Esophagus muscularis mucosa (tissue), 4 donors: ENCODE results near the gene LARGE1. TPM values are rescaled to one million over a fixed set of nuclear protein-coding genes. Genes with fewer than 3 reads are reported as not detected.

Source experiments
- DNase-seq: peaks from one replicate; pipeline ENCODE4 v3.0.0-alpha.2; 2017; ENCODE audit errors: extremely low spot score
- H3K27ac ChIP-seq, 4 donors: fragments of 200-600 bp; sonication (generic); replicated peaks in 1 of 4; 1 replicate in 3 of 4; 2 replicates in 1 of 4; pipeline ENCODE4 v1.5.1; 2016 to 2019; ENCODE audit warnings: mild to moderate bottlenecking in 1 of 4
- H3K27me3 ChIP-seq, 4 donors: fragments of 200-600 bp; sonication (generic); one replicate each; pipeline versions ENCODE4 v1.5.1 to v1.6.0; 2016 to 2019
- H3K36me3 ChIP-seq, 4 donors: fragments of 200-600 bp; sonication (generic); one replicate each; pipeline ENCODE4 v1.5.1; 2016 to 2019
- H3K4me1 ChIP-seq, 4 donors: fragments of 200-600 bp; sonication (generic); one replicate each; pipeline ENCODE4 v1.5.1; 2016 to 2019
- H3K4me3 ChIP-seq, 4 donors: fragments of 200-600 bp; sonication (generic); 1 replicate in 2 of 4; 2 replicates in 2 of 4; pipeline ENCODE4 v1.5.1; 2016 to 2019; ENCODE audit warnings: mild to moderate bottlenecking in 4 of 4, moderate library complexity in 1 of 4
- H3K9me3 ChIP-seq, 4 donors: fragments of 200-600 bp; sonication (generic); 1 replicate in 3 of 4; 2 replicates in 1 of 4; pipeline ENCODE4 v1.5.1; 2016 to 2019
- CTCF ChIP-seq, 3 experiments: fragments of 200-600 bp in 2 of 3; fragments of 450-650 bp in 1 of 3; sonication (generic) in 2 of 3; IDR thresholded peaks; one replicate each; pipeline ENCODE4 v1.5.1; 2017 to 2019; ENCODE audit warnings: antibody characterized with exemption in 3 of 3, mild to moderate bottlenecking in 2 of 3, moderate library complexity in 1 of 3
- EP300 ChIP-seq: sonication (generic); formaldehyde crosslinking; IDR thresholded peaks from one replicate; pipeline ENCODE4 v1.6.1; 2017; ENCODE audit warnings: antibody characterized with exemption
- POLR2A ChIP-seq: fragments of 450-650 bp; IDR thresholded peaks from one replicate; pipeline ENCODE4 v1.6.1; 2017; ENCODE audit warnings: antibody characterized with exemption, moderate library complexity, mild to moderate bottlenecking, low read depth
- POLR2AphosphoS5 ChIP-seq, 2 donors: sonication (generic); formaldehyde crosslinking; IDR thresholded peaks; one replicate each; pipeline ENCODE4 v1.6.1; 2017; ENCODE audit warnings: antibody characterized with exemption in 2 of 2
- WGBS: methylation state at CpG from one replicate; pipeline ENCODE4 v1.1.5; 2018; 5-methylcytosine and 5-hydroxymethylcytosine counted together
- intact Hi-C: fragments of 100-400 bp; cut with DNase I; formaldehyde crosslinking; loops from one replicate; pipeline ENCODE4 v1.15.1; 2023
- total RNA-seq, 4 donors: library from RNA; depleted of rRNA; stranded (reverse); fragments of >200 nt; gene quantifications; one replicate each; pipeline versions ENCODE4 v1.1.0 to v1.2.1, GENCODE V29; 2016

LARGE1 gene
- total RNA-seq, 4 donors from 2014 or later, result 29.9 to 48.4 (median 32.4) TPM

GRCh38 chr22:33415401-33415800, 504.9 kb downstream of the LARGE1 start:
- Histone ChIP-seq H3K27me3 (no peaks in the 10 kb centered on the region), H3K4me1 (no peaks in the 10 kb centered on the region), H3K27ac (no peak overlapping the region), H3K9me3 (no peaks in the 10 kb centered on the region), H3K4me3 (no peak overlapping the region), H3K36me3 (no peaks in the 10 kb centered on the region)
- WGBS, result 73% methylated on average over 3 of the region's 3 CpGs
- no peak for TF ChIP-seq EP300
- no peak for TF ChIP-seq CTCF (IDR thresholded peaks at IDR 0.05)
- no peak for TF ChIP-seq POLR2AphosphoS5 (IDR thresholded peaks at IDR 0.05)
- TF ChIP-seq POLR2A, result no peak
- DNase-seq, result no peak
- intact Hi-C loops, result no loop called here

- no peak for DNase-seq
- intact Hi-C loops, result no loop called here
- no peaks in the 10 kb centered on the region for H3K9me3 ChIP-seq
- TF ChIP-seq POLR2AphosphoS5 (IDR thresholded peaks at IDR 0.05), result no peak
- no peak for TF ChIP-seq EP300
- TF ChIP-seq CTCF (IDR thresholded peaks at IDR 0.05), result no peak
- no peak for TF ChIP-seq POLR2A
- no peaks in the 10 kb centered on the region for H3K27me3 ChIP-seq
- H3K27ac ChIP-seq, result no peak overlapping the region
- H3K36me3 ChIP-seq, result no peaks in the 10 kb centered on the region
- WGBS, result 92% methylated on average over 2 of the region's 2 CpGs
- no peak overlapping the region for H3K4me3 ChIP-seq
- peaks cover 0 to 10% (median 0%) of the 10 kb centered on the region in 4 donors for H3K4me1 ChIP-seq
These were observed 511.2 kb downstream of the LARGE1 start for GRCh38 chr22:33409079-33409478.

- H3K4me3 ChIP-seq, result no peak overlapping the region
- H3K27ac ChIP-seq, result no peak overlapping the region
- H3K36me3 ChIP-seq, result peaks cover 0 to 7% (median 0%) of the 10 kb centered on the region in 4 donors
- DNase-seq, result no peak
- intact Hi-C loops, result no loop called here
- H3K4me1 ChIP-seq, result peaks cover 0 to 12% (median 0%) of the 10 kb centered on the region in 4 donors
- H3K27me3 ChIP-seq, result no peaks in the 10 kb centered on the region
- TF ChIP-seq EP300 (no peak), CTCF (IDR thresholded peaks at IDR 0.05) (no peak), POLR2AphosphoS5 (IDR thresholded peaks at IDR 0.05) (no peak)
- H3K9me3 ChIP-seq, result no peaks in the 10 kb centered on the region
- 78% methylated on average over 3 of the region's 3 CpGs for WGBS
These were observed 515.1 kb downstream of the LARGE1 start for GRCh38 chr22:33405194-33405593.

- Histone ChIP-seq H3K36me3 (peaks cover 0 to 7% (median 0%) of the 10 kb centered on the region in 4 donors), H3K4me1 (peaks cover 0 to 12% (median 0%) of the 10 kb centered on the region in 4 donors), H3K27ac (no peak overlapping the region), H3K27me3 (no peaks in the 10 kb centered on the region), H3K9me3 (no peaks in the 10 kb centered on the region), H3K4me3 (no peak overlapping the region)
- intact Hi-C loops, result no loop called here
- 91% methylated on average over 3 of the region's 3 CpGs for WGBS
- no peak for DNase-seq
- no peak for TF ChIP-seq CTCF (IDR thresholded peaks at IDR 0.05)
- TF ChIP-seq POLR2AphosphoS5 (IDR thresholded peaks at IDR 0.05), result no peak
- no peak for TF ChIP-seq POLR2A
- no peak for TF ChIP-seq EP300
These were observed 515.6 kb downstream of the LARGE1 start for GRCh38 chr22:33404723-33405122.

- no peaks in the 10 kb centered on the region for H3K27me3 ChIP-seq
- no peak for TF ChIP-seq CTCF (IDR thresholded peaks at IDR 0.05)
- TF ChIP-seq POLR2A, result no peak
- no peak for TF ChIP-seq POLR2AphosphoS5 (IDR thresholded peaks at IDR 0.05)
- no peak for TF ChIP-seq EP300
- peaks cover 0 to 12% (median 0%) of the 10 kb centered on the region in 4 donors for H3K4me1 ChIP-seq
- H3K36me3 ChIP-seq, result peaks cover 0 to 7% (median 0%) of the 10 kb centered on the region in 4 donors
- no peaks in the 10 kb centered on the region for H3K9me3 ChIP-seq
- no peak for DNase-seq
- intact Hi-C loops, result no loop called here
- H3K4me3 ChIP-seq, result no peak overlapping the region
- H3K27ac ChIP-seq, result no peak overlapping the region
- 100% methylated on average over 3 of the region's 3 CpGs for WGBS
These were observed 518.0 kb downstream of the LARGE1 start for GRCh38 chr22:33402325-33402724.
